Small intestine (tissue), 7 donors: ENCODE results near the gene FCN1. TPM values are rescaled to one million over a fixed set of nuclear protein-coding genes. Genes with fewer than 3 reads are reported as not detected.

Experiments used
- DNase-seq, 2 donors: peaks; one replicate each; pipeline versions ENCODE4 v3.0.0 to v3.0.0-alpha.2; 2013
- FAIRE-seq: peaks from 2 replicates; lab custom pipeline; 2012; peaks lifted over from hg19 to GRCh38; lab: Jason Lieb, UNC
- H3K27ac ChIP-seq, 3 donors: one replicate each; pipeline ENCODE4 v1.5.1; 2013; ENCODE audit warnings: low read length in 2 of 3, mild to moderate bottlenecking in 2 of 3, control low read depth in 1 of 3, inconsistent platforms in 1 of 3, low read depth in 1 of 3, moderate library complexity in 1 of 3
- H3K27me3 ChIP-seq, 3 donors: one replicate each; pipeline ENCODE4 v1.6.1; 2013; ENCODE audit warnings: low read length in 3 of 3, inconsistent platforms in 1 of 3; ENCODE audit not compliant: control insufficient read depth in 3 of 3, insufficient read depth in 3 of 3
- H3K36me3 ChIP-seq, 3 donors: one replicate each; pipeline ENCODE4 v1.6.1; 2013; ENCODE audit warnings: low read length in 3 of 3, inconsistent platforms in 1 of 3, low read depth in 1 of 3, mild to moderate bottlenecking in 1 of 3, moderate library complexity in 1 of 3; ENCODE audit not compliant: control insufficient read depth in 3 of 3, insufficient read depth in 2 of 3
- H3K4me1 ChIP-seq, 3 donors: one replicate each; pipeline ENCODE4 v1.6.1; 2013; ENCODE audit warnings: low read length in 2 of 3, inconsistent platforms in 1 of 3, low read depth in 1 of 3, mild to moderate bottlenecking in 1 of 3, moderate library complexity in 1 of 3; ENCODE audit not compliant: control insufficient read depth in 3 of 3, insufficient read depth in 2 of 3
- H3K4me3 ChIP-seq, 3 donors: one replicate each; pipeline ENCODE4 v1.5.1; 2013; ENCODE audit warnings: low read length in 3 of 3, control low read depth in 1 of 3, inconsistent platforms in 1 of 3, low read depth in 1 of 3, mild to moderate bottlenecking in 1 of 3, moderate library complexity in 1 of 3
- H3K9me3 ChIP-seq, 2 donors: one replicate each; pipeline ENCODE4 v1.6.1; 2013; ENCODE audit warnings: low read depth in 1 of 2, low read length in 1 of 2; ENCODE audit not compliant: control insufficient read depth in 2 of 2, insufficient read depth in 1 of 2
- WGBS, 3 donors: extraction: QIAGEN DNeasy Blood & Tissue Kit; methylation state at CpG; one replicate each; pipeline ENCODE4 v1.1.7; 2013; 5-methylcytosine and 5-hydroxymethylcytosine counted together
- polyA plus RNA-seq, 4 donors: library from polyadenylated mRNA; stranded (reverse) in 3 of 4; unstranded in 1 of 4; fragments of 200-250 nt in 3 of 4; fragments of 120-200 nt in 1 of 4; gene quantifications; one replicate each; pipeline versions ENCODE4 v1.2.1 to v1.2.3, GENCODE V29; 2013
- donor health status: healthy with polysubstance abuse.
- donor health status: control.
- donor health status: control.
- donor health status: Bipolar disorder and iron deficiency.
- donor health status: healthy.

Gene FCN1
- polyA plus RNA-seq, 4 donors, result 0.94 to 1.1 TPM; not detected in 2

- no peaks in the 10 kb centered on the region for H3K4me1 ChIP-seq
- DNase-seq, result peak; percentile 1 to 24
- no peaks in the 10 kb centered on the region for H3K27me3 ChIP-seq
- WGBS, 3 donors, result 38 to 49% (median 44%) methylated on average over 14 of the region's 14 CpGs
- H3K4me3 ChIP-seq, result no peak overlapping the region
- H3K36me3 ChIP-seq, result no peaks in the 10 kb centered on the region
- H3K9me3 ChIP-seq, result peaks cover 0 to 10% of the 10 kb centered on the region in 2 donors
- H3K27ac ChIP-seq, result peak overlapping the region in 1 of 3 donors; percentile 69
- FAIRE-seq, result no peak
These were observed 21.5 kb downstream of the FCN1 start for GRCh38 chr9:134895908-134896833.

DNA sequence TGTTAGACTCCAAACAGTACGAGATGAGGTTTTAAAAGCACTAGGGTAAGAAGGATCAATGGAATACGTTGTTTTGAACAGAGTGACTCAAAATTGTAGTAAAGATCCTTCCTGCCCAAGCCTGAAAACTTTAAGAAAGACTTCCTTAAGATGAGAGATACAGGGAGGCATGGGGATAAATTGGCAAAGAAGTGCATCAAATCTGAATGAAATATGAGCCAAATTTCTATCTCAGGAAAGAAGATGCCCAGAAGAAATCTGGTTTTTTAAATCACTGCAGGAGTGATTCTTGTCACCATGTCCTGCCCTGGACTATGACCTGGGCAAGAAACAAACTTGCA is 22.2 kb downstream of the FCN1 start:
- DNase-seq, result no peak
- no peaks in the 10 kb centered on the region for H3K27me3 ChIP-seq
- no peak overlapping the region for H3K27ac ChIP-seq
- no peak for FAIRE-seq
- 49 to 56% (median 53%) methylated on average over 2 of the region's 2 CpGs for WGBS, 3 donors
- H3K9me3 ChIP-seq, result peaks cover 0 to 10% of the 10 kb centered on the region in 2 donors
- no peaks in the 10 kb centered on the region for H3K4me1 ChIP-seq
- no peak overlapping the region for H3K4me3 ChIP-seq
- H3K36me3 ChIP-seq, result no peaks in the 10 kb centered on the region

DNA sequence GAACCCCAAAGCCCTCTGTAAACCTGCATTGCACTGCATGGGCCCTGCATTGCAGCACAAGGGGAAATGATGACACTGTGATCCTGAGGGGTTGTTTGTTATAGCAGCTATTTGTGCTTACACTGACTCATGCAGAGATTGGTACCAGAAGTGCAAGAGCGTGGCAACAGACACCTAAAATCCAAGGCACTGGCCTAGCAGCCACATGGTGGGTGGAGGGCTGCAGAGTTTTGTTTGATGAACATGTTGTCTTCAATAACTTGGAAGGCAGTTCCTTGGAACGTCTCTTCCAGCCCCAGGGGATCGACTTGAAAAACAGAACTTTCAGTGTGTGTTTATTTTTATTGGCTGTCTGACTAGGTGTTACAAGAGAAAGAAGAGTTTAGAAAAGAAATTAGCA is 22.6 kb downstream of the FCN1 start:
- H3K4me3 ChIP-seq, result no peak overlapping the region
- DNase-seq (no peak), FAIRE-seq (no peak)
- no peaks in the 10 kb centered on the region for H3K36me3 ChIP-seq
- no peaks in the 10 kb centered on the region for H3K27me3 ChIP-seq
- H3K27ac ChIP-seq, result no peak overlapping the region
- peaks cover 0 to 9% of the 10 kb centered on the region in 2 donors for H3K9me3 ChIP-seq
- WGBS, 3 donors, result 57 to 79% (median 74%) methylated on average over 3 of the region's 3 CpGs
- no peaks in the 10 kb centered on the region for H3K4me1 ChIP-seq

DNA sequence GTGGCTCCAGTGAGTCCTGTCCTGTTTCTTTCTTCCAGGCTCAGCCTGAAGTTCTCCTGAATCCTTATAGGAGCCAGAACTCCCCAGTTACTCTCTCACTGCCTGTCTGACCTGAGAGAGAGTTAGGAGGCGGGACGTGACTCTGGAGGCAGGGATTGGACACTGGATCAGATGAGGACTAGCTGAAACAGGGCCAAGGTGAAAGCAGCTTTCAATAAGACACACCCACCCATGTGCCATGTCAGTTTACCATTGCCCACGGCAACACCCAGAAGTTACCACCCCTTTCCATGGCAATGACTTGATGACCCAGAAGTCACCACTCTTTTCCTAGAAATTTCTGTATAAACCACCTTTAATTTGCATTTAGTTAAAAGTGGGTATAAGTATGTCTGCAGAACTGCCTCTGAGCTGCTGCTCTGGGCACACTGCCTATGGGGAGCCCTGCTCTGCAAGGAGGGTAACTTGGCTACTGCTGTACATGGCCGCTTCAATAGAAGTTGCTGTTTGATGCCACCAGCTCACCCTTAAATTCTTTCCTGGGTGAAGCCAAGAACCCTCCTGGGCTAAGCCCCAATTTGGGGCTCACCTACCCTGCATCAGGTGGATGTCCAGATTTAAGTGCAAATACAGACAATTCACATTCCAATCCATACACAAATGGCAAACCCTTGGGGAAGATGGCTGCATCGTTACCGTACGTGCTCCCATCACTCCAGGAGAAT is 23.4 kb downstream of the FCN1 start:
- no peak for DNase-seq
- WGBS, 3 donors, result 85 to 91% (median 91%) methylated on average over 7 of the region's 7 CpGs
- H3K4me3 ChIP-seq, result no peak overlapping the region
- no peak overlapping the region for H3K27ac ChIP-seq
- FAIRE-seq, result no peak
- H3K4me1 ChIP-seq, result no peaks in the 10 kb centered on the region
- H3K9me3 ChIP-seq, result peaks cover 0 to 4% of the 10 kb centered on the region in 2 donors
- H3K27me3 ChIP-seq, result no peaks in the 10 kb centered on the region
- no peaks in the 10 kb centered on the region for H3K36me3 ChIP-seq

GRCh38 chr9:134892820-134893420 is 24.8 kb downstream of the FCN1 start:
- Histone ChIP-seq H3K4me1 (no peaks in the 10 kb centered on the region), H3K27me3 (no peaks in the 10 kb centered on the region), H3K4me3 (no peak overlapping the region), H3K9me3 (peaks cover 0 to 4% of the 10 kb centered on the region in 2 donors), H3K36me3 (no peaks in the 10 kb centered on the region), H3K27ac (no peak overlapping the region)
- WGBS, 3 donors, result 78 to 84% (median 79%) methylated on average over 7 of the region's 7 CpGs
- FAIRE-seq (no peak), DNase-seq (no peak)

- H3K4me1 ChIP-seq, result no peaks in the 10 kb centered on the region
- no peak overlapping the region for H3K27ac ChIP-seq
- H3K4me3 ChIP-seq, result no peak overlapping the region
- FAIRE-seq (no peak), DNase-seq (no peak)
- H3K9me3 ChIP-seq, result peaks cover 0 to 4% of the 10 kb centered on the region in 2 donors
- no peaks in the 10 kb centered on the region for H3K36me3 ChIP-seq
- 71 to 86% (median 73%) methylated on average over 5 to 6 of the region's 6 CpGs for WGBS, 3 donors
- no peaks in the 10 kb centered on the region for H3K27me3 ChIP-seq
These were observed 25.5 kb downstream of the FCN1 start for GRCh38 chr9:134892221-134892620.

DNA sequence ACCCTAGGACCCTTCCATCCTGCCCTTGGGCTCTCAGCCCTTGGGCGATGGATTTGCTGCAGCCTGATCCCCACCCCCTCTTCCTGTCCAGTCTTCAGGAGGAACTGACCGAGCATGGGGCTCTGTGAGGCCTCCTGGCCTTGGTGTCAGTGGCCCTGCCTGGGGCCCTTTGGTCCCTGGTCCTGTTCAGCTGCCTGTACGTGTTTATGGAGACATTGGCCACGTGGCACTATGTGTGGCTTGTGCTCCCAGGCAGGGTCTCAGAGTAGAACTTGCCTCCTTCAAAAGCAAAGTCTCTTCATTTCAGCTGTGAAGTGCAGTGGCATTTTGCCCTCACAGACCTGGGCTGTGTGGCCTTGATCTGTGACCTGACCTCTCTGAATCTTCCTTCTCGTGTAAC is 26.0 kb downstream of the FCN1 start:
- H3K4me3 ChIP-seq, result no peak overlapping the region
- no peak overlapping the region for H3K27ac ChIP-seq
- no peaks in the 10 kb centered on the region for H3K36me3 ChIP-seq
- no peak for FAIRE-seq
- H3K27me3 ChIP-seq, result peaks cover 0 to 3% (median 0%) of the 10 kb centered on the region in 3 donors
- no peaks in the 10 kb centered on the region for H3K4me1 ChIP-seq
- WGBS, 3 donors, result 51 to 74% (median 56%) methylated on average over 5 of the region's 5 CpGs
- peaks cover 0 to 4% of the 10 kb centered on the region in 2 donors for H3K9me3 ChIP-seq
- no peak for DNase-seq

- WGBS, 3 donors, result 69 to 80% (median 75%) methylated on average over 8 of the region's 8 CpGs
- H3K4me1 ChIP-seq, result no peaks in the 10 kb centered on the region
- no peak overlapping the region for H3K4me3 ChIP-seq
- H3K36me3 ChIP-seq, result no peaks in the 10 kb centered on the region
- FAIRE-seq (no peak), DNase-seq (no peak)
- no peak overlapping the region for H3K27ac ChIP-seq
- H3K9me3 ChIP-seq, result peaks cover 0 to 4% of the 10 kb centered on the region in 2 donors
- peaks cover 0 to 3% (median 0%) of the 10 kb centered on the region in 3 donors for H3K27me3 ChIP-seq
These were observed 26.7 kb downstream of the FCN1 start for GRCh38 chr9:134891053-134891452.
